NK-92 (cell line): Measurements from ENCODE around the gene ALG12.

Source experiments
- DNase-seq: peaks from one replicate; lab custom pipeline; 2025; ENCODE audit not compliant: unreplicated experiment; lab: John Stamatoyannopoulos, UW

The ALG12 gene

GRCh38 chr22:49933236-49934159, 15.3 kb upstream of the ALG12 start:
- no peak for DNase-seq

- no peak for DNase-seq
These were observed 12.6 kb upstream of the ALG12 start for GRCh38 chr22:49930596-49931412.

- DNase-seq: no peak
These were observed 11.8 kb upstream of the ALG12 start for GRCh38 chr22:49929994-49930575.

- DNase-seq: no peak
These were observed 11.2 kb upstream of the ALG12 start for GRCh38 chr22:49929211-49929979.

GRCh38 chr22:49928555-49929210, 10.4 kb upstream of the ALG12 start:
- no peak for DNase-seq

- no peak for DNase-seq
These were observed 9.9 kb upstream of the ALG12 start for GRCh38 chr22:49928185-49928495.

GRCh38 chr22:49927483-49928184, 9.4 kb upstream of the ALG12 start:
- no peak for DNase-seq

GRCh38 chr22:49926916-49927315, 8.7 kb upstream of the ALG12 start:
- DNase-seq: no peak

- no peak for DNase-seq
These were observed 7.4 kb upstream of the ALG12 start for GRCh38 chr22:49925525-49926128.

GRCh38 chr22:49924113-49924833, 6.0 kb upstream of the ALG12 start:
- DNase-seq: no peak

GRCh38 chr22:49923445-49923844, 5.2 kb upstream of the ALG12 start:
- no peak for DNase-seq

- no peak for DNase-seq
These were observed 4.7 kb upstream of the ALG12 start for GRCh38 chr22:49922926-49923325.

GRCh38 chr22:49922484-49922883, 4.2 kb upstream of the ALG12 start:
- no peak for DNase-seq

GRCh38 chr22:49921508-49922278, 3.5 kb upstream of the ALG12 start:
- DNase-seq: no peak

GRCh38 chr22:49920859-49921258, 2.6 kb upstream of the ALG12 start:
- no peak for DNase-seq

- no peak for DNase-seq
These were observed 958 bp upstream of the ALG12 start for GRCh38 chr22:49918911-49919881.

- DNase-seq: no peak
These were observed 1.4 kb downstream of the ALG12 start for GRCh38 chr22:49916831-49917230.
